ENCODE data around the gene C11orf24.

- no peak for TF ChIP-seq EZH2phosphoT487 (IDR thresholded peaks at IDR 0.05; ENCODE audit: insufficient read depth, low read depth)
- TF ChIP-seq EZH2 (IDR thresholded peaks at IDR 0.05; ENCODE audit: insufficient read depth, poor library complexity, severe bottlenecking): no peak
These were observed 25.2 kb upstream of the C11orf24 start for GRCh38 chr11:68297052-68297378.
